Measurements from ENCODE around the gene SLC25A13. TPM values are rescaled to one million over a fixed set of nuclear protein-coding genes. Genes with fewer than 3 reads are reported as not detected.

Gene SLC25A13
- total and polyA plus RNA-seq, 9 donors, result 11.4 to 32.6 (median 23.1) TPM

DNA sequence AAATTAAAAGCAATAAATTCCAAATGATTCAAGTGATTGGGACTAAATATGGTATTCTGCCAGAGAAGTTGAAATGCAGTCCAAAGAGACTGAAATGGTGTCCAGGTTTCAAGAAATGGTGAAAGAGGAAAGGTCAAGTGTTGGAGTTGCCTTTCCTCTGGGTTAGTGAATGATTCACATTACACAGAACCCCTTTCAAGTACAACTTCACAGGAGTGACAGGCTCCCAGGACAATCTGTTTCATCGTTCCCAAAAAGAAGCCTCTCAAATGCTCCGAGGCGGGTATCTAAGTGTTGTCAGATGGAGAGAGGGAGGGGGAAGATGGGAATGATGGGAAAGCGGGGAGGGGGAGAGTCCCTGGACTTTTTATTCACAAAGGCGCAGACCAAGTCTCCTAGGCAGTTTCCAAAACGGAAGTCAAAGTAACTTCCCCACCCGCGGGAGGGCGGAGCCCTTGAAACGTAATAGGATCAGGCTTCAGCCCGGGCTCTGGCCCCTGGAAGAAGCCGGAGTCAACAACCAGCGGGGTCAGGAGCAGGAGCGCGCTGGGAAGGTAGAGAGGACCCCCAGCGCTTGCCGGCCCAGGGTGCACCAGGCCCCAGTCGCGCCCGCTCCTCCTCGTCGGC is 754 bp downstream of the SLC25A13 start:
- Histone ChIP-seq H3K36me3 (no peaks in the 10 kb centered on the region), H3K9me3 (no peaks in the 10 kb centered on the region), H3K4me1 (ENCODE audit: insufficient read depth) (peaks cover 3% of the 10 kb centered on the region), H3K4me3 (peak overlapping the region; percentile 99), H3K27ac (peak overlapping the region; percentile 86 to 96), H3K27me3 (no peaks in the 10 kb centered on the region)
- TF ChIP-seq POLR2A (IDR thresholded peaks at IDR 0.05) (peak; percentile 8), EP300 (IDR thresholded peaks at IDR 0.05) (no peak)
- TF ChIP-seq, protein P1, sequence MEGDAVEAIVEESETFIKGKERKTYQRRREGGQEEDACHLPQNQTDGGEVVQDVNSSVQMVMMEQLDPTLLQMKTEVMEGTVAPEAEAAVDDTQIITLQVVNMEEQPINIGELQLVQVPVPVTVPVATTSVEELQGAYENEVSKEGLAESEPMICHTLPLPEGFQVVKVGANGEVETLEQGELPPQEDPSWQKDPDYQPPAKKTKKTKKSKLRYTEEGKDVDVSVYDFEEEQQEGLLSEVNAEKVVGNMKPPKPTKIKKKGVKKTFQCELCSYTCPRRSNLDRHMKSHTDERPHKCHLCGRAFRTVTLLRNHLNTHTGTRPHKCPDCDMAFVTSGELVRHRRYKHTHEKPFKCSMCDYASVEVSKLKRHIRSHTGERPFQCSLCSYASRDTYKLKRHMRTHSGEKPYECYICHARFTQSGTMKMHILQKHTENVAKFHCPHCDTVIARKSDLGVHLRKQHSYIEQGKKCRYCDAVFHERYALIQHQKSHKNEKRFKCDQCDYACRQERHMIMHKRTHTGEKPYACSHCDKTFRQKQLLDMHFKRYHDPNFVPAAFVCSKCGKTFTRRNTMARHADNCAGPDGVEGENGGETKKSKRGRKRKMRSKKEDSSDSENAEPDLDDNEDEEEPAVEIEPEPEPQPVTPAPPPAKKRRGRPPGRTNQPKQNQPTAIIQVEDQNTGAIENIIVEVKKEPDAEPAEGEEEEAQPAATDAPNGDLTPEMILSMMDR (IDR thresholded peaks at IDR 0.05), result peak in 1 of 3 donors; percentile 13
- peak; percentile 75 to 84 (median 84) for DNase-seq
- intact Hi-C loops (cut with DNase I), result no loop called here
- WGBS, 3 donors, result 0 to 1% (median 0%) methylated on average over 21 to 22 of the region's 22 CpGs

DNA sequence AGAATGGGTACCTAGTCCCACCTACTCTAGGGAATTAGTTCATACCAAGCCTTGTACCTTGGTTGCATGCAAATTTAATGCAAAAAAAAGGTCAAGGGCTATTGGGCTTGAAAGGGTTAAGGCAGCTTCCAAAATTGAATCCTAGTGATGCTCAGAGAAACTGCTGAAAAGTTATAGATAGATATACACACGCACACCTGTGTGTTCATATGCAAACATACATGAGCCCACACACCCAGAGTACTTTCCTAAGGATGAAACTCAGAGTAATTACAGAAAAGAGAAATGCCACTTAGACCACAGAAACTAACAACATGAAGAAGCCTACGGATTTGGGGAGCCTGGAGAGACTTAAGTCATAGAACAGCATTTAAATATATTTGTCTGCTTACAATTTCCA is 1.5 kb downstream of the SLC25A13 start:
- peaks cover 3% of the 10 kb centered on the region for H3K4me1 ChIP-seq (ENCODE audit: insufficient read depth)
- intact Hi-C loops (cut with DNase I), result no loop called here
- H3K27me3 ChIP-seq, result no peaks in the 10 kb centered on the region
- TF ChIP-seq POLR2A (IDR thresholded peaks at IDR 0.05), result no peak
- DNase-seq, result no peak
- peak overlapping the region; percentile 99 for H3K4me3 ChIP-seq
- 13 to 21% (median 18%) methylated on average over 2 of the region's 2 CpGs for WGBS, 3 donors
- H3K9me3 ChIP-seq, result no peaks in the 10 kb centered on the region
- H3K27ac ChIP-seq, result no peak overlapping the region
- no peaks in the 10 kb centered on the region for H3K36me3 ChIP-seq

GRCh38 chr7:96319439-96319838 is 2.5 kb downstream of the SLC25A13 start:
- H3K4me1 ChIP-seq (ENCODE audit: insufficient read depth), result peaks cover 5% of the 10 kb centered on the region
- no peak for TF ChIP-seq EP300 (IDR thresholded peaks at IDR 0.05)
- TF ChIP-seq, protein P1 (IDR thresholded peaks at IDR 0.05), result no peak
- TF ChIP-seq POLR2A (IDR thresholded peaks at IDR 0.05), result no peak
- no peak overlapping the region for H3K27ac ChIP-seq

DNA sequence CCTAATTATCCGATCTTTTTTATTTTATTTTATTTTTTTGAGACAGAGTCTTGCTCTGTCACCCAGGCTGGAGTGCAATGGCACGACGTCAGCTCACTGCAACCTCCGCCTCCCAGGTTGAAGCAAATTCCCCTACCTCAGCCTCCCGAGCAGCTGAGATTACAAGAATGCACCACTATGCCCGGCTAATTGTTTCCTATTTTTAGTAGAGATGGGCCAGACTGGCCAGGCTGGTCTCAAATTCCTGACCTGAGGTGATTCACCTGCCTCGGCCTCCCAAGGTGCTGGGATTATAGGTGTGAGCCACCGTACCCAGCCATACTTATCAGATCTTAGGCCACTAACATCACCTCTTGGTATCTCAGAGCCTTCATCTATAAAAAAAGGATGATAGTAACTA is 4.9 kb downstream of the SLC25A13 start:
- H3K4me3 ChIP-seq, result no peak overlapping the region
- H3K36me3 ChIP-seq, result no peaks in the 10 kb centered on the region
- no peaks in the 10 kb centered on the region for H3K27me3 ChIP-seq
- no peak for DNase-seq
- intact Hi-C loops (cut with DNase I), result no loop called here
- no peaks in the 10 kb centered on the region for H3K9me3 ChIP-seq
- TF ChIP-seq, protein P1 (IDR thresholded peaks at IDR 0.05), result no peak
- TF ChIP-seq POLR2A (IDR thresholded peaks at IDR 0.05) (no peak), EP300 (IDR thresholded peaks at IDR 0.05) (no peak)
- H3K4me1 ChIP-seq (ENCODE audit: insufficient read depth), result peaks cover 5% of the 10 kb centered on the region
- 95 to 97% (median 97%) methylated on average over 8 of the region's 8 CpGs for WGBS, 3 donors
- H3K27ac ChIP-seq, result no peak overlapping the region

More at GRCh38 chr7:96319439-96319838, 2.5 kb downstream of the SLC25A13 start:
- Histone ChIP-seq H3K4me3 (no peak overlapping the region), H3K27me3 (no peaks in the 10 kb centered on the region), H3K36me3 (no peaks in the 10 kb centered on the region), H3K9me3 (no peaks in the 10 kb centered on the region)
- intact Hi-C loops (cut with DNase I), result no loop called here
- no peak for DNase-seq

- no peak overlapping the region for H3K4me3 ChIP-seq
- no peak overlapping the region for H3K27ac ChIP-seq
- DNase-seq, result no peak
- TF ChIP-seq, protein P1 (IDR thresholded peaks at IDR 0.05), result no peak
- no peak for TF ChIP-seq POLR2A (IDR thresholded peaks at IDR 0.05)
- TF ChIP-seq EP300 (IDR thresholded peaks at IDR 0.05), result no peak
- peaks cover 5% of the 10 kb centered on the region for H3K4me1 ChIP-seq (ENCODE audit: insufficient read depth)
- H3K36me3 ChIP-seq, result no peaks in the 10 kb centered on the region
- intact Hi-C loops (cut with DNase I), result no loop called here
- H3K9me3 ChIP-seq, result no peaks in the 10 kb centered on the region
- H3K27me3 ChIP-seq, result no peaks in the 10 kb centered on the region
These were observed 6.8 kb downstream of the SLC25A13 start for GRCh38 chr7:96315125-96315512.
